Measurements from ENCODE around the gene ACOX2.

- TF ChIP-seq CTCF (conservative IDR thresholded peaks at IDR 0.05; ENCODE audit: low read length): no peak
- TF ChIP-seq EZH2phosphoT487 (IDR thresholded peaks at IDR 0.05; ENCODE audit: borderline replicate concordance, low read depth, low read length): no peak
Observed at GRCh38 chr3:58566398-58567250, 29.6 kb upstream of the ACOX2 start.
